T1000 (cell line): ENCODE results near the gene POU3F3.

ENCODE experiments used
- DNase-seq: peaks from one replicate; lab custom pipeline; 2025; ENCODE audit warnings: mixed read lengths; lab: John Stamatoyannopoulos, UW

The POU3F3 gene

GRCh38 chr2:104876606-104877570, 23.0 kb downstream of the POU3F3 start:
- DNase-seq, result no peak

- no peak for DNase-seq
Observed at GRCh38 chr2:104878863-104879512, 25.1 kb downstream of the POU3F3 start.

GRCh38 chr2:104880076-104880475, 26.2 kb downstream of the POU3F3 start:
- DNase-seq, result no peak

- no peak for DNase-seq
Observed at GRCh38 chr2:104883357-104883756, 29.4 kb downstream of the POU3F3 start.

- no peak for DNase-seq
Observed at GRCh38 chr2:104885119-104885782, 31.3 kb downstream of the POU3F3 start.

- DNase-seq, result no peak
Observed at GRCh38 chr2:104887676-104888075, 33.8 kb downstream of the POU3F3 start.

GRCh38 chr2:104888489-104889258, 34.8 kb downstream of the POU3F3 start:
- DNase-seq, result no peak

- DNase-seq, result no peak
Observed at GRCh38 chr2:104889291-104889959, 35.5 kb downstream of the POU3F3 start.

- no peak for DNase-seq
Observed at GRCh38 chr2:104889960-104890684, 36.2 kb downstream of the POU3F3 start.

- DNase-seq, result no peak
Observed at GRCh38 chr2:104890685-104891069, 36.8 kb downstream of the POU3F3 start.

- no peak for DNase-seq
Observed at GRCh38 chr2:104891145-104891544, 37.2 kb downstream of the POU3F3 start.

- no peak for DNase-seq
Observed at GRCh38 chr2:104896446-104896845, 42.5 kb downstream of the POU3F3 start.

GRCh38 chr2:104897515-104898184, 43.7 kb downstream of the POU3F3 start:
- peak; percentile 49 for DNase-seq

- no peak for DNase-seq
Observed at GRCh38 chr2:104900608-104901007, 46.7 kb downstream of the POU3F3 start.

GRCh38 chr2:104901037-104901881, 47.3 kb downstream of the POU3F3 start:
- no peak for DNase-seq

- no peak for DNase-seq
Observed at GRCh38 chr2:104902317-104902716, 48.4 kb downstream of the POU3F3 start.
